Renal pelvis (tissue), 4 donors: ENCODE results near the gene ARRDC1. TPM values are rescaled to one million over a fixed set of nuclear protein-coding genes. Genes with fewer than 3 reads are reported as not detected.

Experiments used
- DNase-seq: peaks from one replicate; pipeline ENCODE4 v3.0.0-alpha.2; 2013
- polyA plus RNA-seq, 3 donors: library from polyadenylated mRNA; unstranded; fragments of 120-200 nt; gene quantifications; one replicate each; pipeline ENCODE4 v1.2.1, GENCODE V29; 2013; ENCODE audit not compliant: insufficient read length in 3 of 3

ARRDC1 gene
- polyA plus RNA-seq, 3 donors, result 35.1 to 39.7 (median 37.5) TPM

GRCh38 chr9:137632230-137633161 is 27.0 kb downstream of the ARRDC1 start:
- no peak for DNase-seq

- no peak for DNase-seq
Measured at GRCh38 chr9:137634016-137634415, 28.5 kb downstream of the ARRDC1 start.

GRCh38 chr9:137638680-137639079 is 33.2 kb downstream of the ARRDC1 start:
- DNase-seq, result no peak

GRCh38 chr9:137639303-137640051 is 34.0 kb downstream of the ARRDC1 start:
- no peak for DNase-seq

GRCh38 chr9:137640862-137641261 is 35.4 kb downstream of the ARRDC1 start:
- DNase-seq, result no peak

- no peak for DNase-seq
Measured at GRCh38 chr9:137642118-137642601, 36.7 kb downstream of the ARRDC1 start.

- DNase-seq, result no peak
Measured at GRCh38 chr9:137642892-137643291, 37.4 kb downstream of the ARRDC1 start.

GRCh38 chr9:137643921-137644320 is 38.4 kb downstream of the ARRDC1 start:
- DNase-seq, result no peak

- no peak for DNase-seq
Measured at GRCh38 chr9:137645211-137645610, 39.7 kb downstream of the ARRDC1 start.

- no peak for DNase-seq
Measured at GRCh38 chr9:137646341-137646740, 40.9 kb downstream of the ARRDC1 start.

GRCh38 chr9:137647096-137647714 is 41.7 kb downstream of the ARRDC1 start:
- no peak for DNase-seq

GRCh38 chr9:137648396-137648795 is 42.9 kb downstream of the ARRDC1 start:
- DNase-seq, result no peak

GRCh38 chr9:137649553-137649952 is 44.1 kb downstream of the ARRDC1 start:
- no peak for DNase-seq

- no peak for DNase-seq
Measured at GRCh38 chr9:137650259-137650658, 44.8 kb downstream of the ARRDC1 start.

- no peak for DNase-seq
Measured at GRCh38 chr9:137650779-137651178, 45.3 kb downstream of the ARRDC1 start.

GRCh38 chr9:137656416-137656815 is 50.9 kb downstream of the ARRDC1 start:
- no peak for DNase-seq

GRCh38 chr9:137657606-137658005 is 52.1 kb downstream of the ARRDC1 start:
- no peak for DNase-seq

GRCh38 chr9:137658781-137659180 is 53.3 kb downstream of the ARRDC1 start:
- no peak for DNase-seq

- no peak for DNase-seq
Measured at GRCh38 chr9:137660144-137660543, 54.7 kb downstream of the ARRDC1 start.

- DNase-seq, result no peak
Measured at GRCh38 chr9:137663584-137663983, 58.1 kb downstream of the ARRDC1 start.

- DNase-seq, result no peak
Measured at GRCh38 chr9:137664676-137665075, 59.2 kb downstream of the ARRDC1 start.
